Activated naive CD8-positive, alpha-beta T cell treated with anti-CD3 and anti-CD28 coated beads, Interleukin-2, amount 50 U/mL, for 24 hours (primary cell): ENCODE measurements around the gene MCM7.
A peak's percentile ranks its signal among the peaks of the same experiment; 100 is the strongest.

Experiments used
- ATAC-seq: fragments of 150-1000 bp; cut with Tn5 transposase; one replicate; pipeline ENCODE4 v1.10.0; 2021
- DNase-seq: peaks from one replicate; pipeline ENCODE4 v3.0.0; 2021
- H3K27ac Mint-ChIP-seq: one replicate; pipeline ENCODE4 v1.8.0; 2021; ENCODE audit warnings: mild to moderate bottlenecking, mixed read lengths
- H3K27me3 Mint-ChIP-seq: one replicate; pipeline ENCODE4 v1.8.0; 2021; ENCODE audit warnings: mixed read lengths
- H3K36me3 Mint-ChIP-seq: one replicate; pipeline ENCODE4 v1.8.0; 2021; ENCODE audit warnings: low read depth, mixed read lengths
- H3K4me1 Mint-ChIP-seq: one replicate; pipeline ENCODE4 v1.8.0; 2021; ENCODE audit warnings: mixed read lengths
- H3K4me3 Mint-ChIP-seq: one replicate; pipeline ENCODE4 v1.8.0; 2021; ENCODE audit warnings: mild to moderate bottlenecking, moderate library complexity, mixed read lengths
- H3K9me3 Mint-ChIP-seq: one replicate; pipeline ENCODE4 v1.8.0; 2021; ENCODE audit warnings: mixed read lengths

The MCM7 gene

DNA sequence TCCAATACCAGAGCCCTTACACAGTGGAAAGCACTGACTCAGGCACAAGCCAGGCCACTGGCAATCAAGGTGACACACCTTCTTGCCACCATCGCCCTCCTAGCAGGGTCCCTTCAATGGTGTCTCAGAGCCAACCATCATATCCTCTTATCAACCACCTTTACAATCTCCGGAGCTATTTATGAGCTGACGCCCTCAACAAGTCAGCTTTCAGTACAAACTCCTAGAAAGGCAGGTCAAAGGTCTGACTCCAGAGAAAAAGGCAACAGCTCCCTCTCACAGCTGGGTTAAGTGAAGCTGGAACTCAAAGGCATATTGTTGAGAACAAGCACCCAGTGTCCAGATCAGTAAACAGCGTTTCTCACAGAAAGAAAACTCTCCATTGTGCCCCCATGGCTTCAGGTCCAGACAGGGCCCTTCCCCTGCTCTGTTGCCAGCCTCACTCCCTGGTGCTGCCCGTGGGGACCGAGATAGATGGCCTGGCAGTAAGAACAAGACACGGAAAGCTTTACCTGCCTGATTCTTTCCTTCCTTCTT is 22.1 kb downstream of the MCM7 start:
- no peak for ATAC-seq
- no peak overlapping the region for H3K4me3 Mint-ChIP-seq
- peak overlapping the region; percentile 29 for H3K27ac Mint-ChIP-seq
- H3K36me3 Mint-ChIP-seq: peaks cover 40% of the 10 kb centered on the region
- H3K27me3 Mint-ChIP-seq: no peaks in the 10 kb centered on the region
- peaks cover 32% of the 10 kb centered on the region for H3K4me1 Mint-ChIP-seq
- DNase-seq: no peak
- H3K9me3 Mint-ChIP-seq: no peaks in the 10 kb centered on the region

DNA sequence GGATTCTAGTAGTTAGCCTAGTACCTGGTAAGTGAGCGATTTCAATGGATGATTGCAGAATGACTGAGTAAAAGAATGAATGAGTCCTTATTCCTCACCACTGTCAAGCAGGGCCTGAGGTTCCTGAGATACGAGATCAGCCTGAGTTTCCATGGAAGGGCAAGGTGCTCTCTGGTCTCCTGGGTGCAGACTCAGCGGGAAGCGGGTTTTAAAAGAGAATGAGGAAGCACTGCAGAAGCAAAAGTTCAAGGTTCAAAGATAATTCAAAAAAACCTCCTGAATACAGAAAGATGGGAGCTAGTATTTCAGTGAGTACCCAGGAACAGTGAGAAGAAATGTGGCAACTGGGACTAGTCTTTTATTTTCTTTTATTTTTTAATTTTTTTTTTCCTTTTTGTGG is 24.0 kb downstream of the MCM7 start:
- Mint-ChIP-seq H3K4me3 (no peak overlapping the region), H3K27me3 (no peaks in the 10 kb centered on the region), H3K9me3 (peaks cover 8% of the 10 kb centered on the region), H3K4me1 (peaks cover 24% of the 10 kb centered on the region), H3K36me3 (peaks cover 59% of the 10 kb centered on the region), H3K27ac (no peak overlapping the region)
- ATAC-seq (no peak), DNase-seq (no peak)

- Mint-ChIP-seq H3K9me3 (peaks cover 23% of the 10 kb centered on the region), H3K4me1 (peaks cover 13% of the 10 kb centered on the region), H3K4me3 (no peak overlapping the region), H3K27me3 (no peaks in the 10 kb centered on the region), H3K27ac (no peak overlapping the region), H3K36me3 (peaks cover 72% of the 10 kb centered on the region)
- DNase-seq (no peak), ATAC-seq (no peak)
Measured at GRCh38 chr7:100075418-100075817, 25.8 kb downstream of the MCM7 start.

DNA sequence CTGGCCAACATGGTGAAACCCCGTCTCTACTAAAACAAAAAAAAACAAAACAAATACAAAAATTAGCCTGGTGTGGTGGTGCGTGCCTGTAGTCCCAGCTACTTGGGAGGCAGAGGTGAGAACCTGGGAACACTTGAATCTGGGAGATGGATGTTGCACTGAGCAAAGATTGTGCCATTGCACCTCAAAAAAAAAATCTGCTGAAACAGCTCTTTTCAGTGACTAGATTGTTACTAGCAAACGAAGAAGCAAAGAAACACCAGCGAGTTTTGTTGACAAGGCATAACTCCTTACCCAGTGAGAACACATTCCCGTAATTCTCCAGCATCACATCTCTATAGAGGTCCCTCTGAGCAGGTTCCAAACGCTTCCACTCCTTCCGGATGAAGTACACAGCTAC is 26.4 kb downstream of the MCM7 start:
- DNase-seq: no peak
- peaks cover 23% of the 10 kb centered on the region for H3K9me3 Mint-ChIP-seq
- ATAC-seq: no peak
- H3K36me3 Mint-ChIP-seq: peaks cover 78% of the 10 kb centered on the region
- H3K27me3 Mint-ChIP-seq: no peaks in the 10 kb centered on the region
- H3K4me3 Mint-ChIP-seq: no peak overlapping the region
- H3K27ac Mint-ChIP-seq: no peak overlapping the region
- H3K4me1 Mint-ChIP-seq: peaks cover 7% of the 10 kb centered on the region

- no peaks in the 10 kb centered on the region for H3K27me3 Mint-ChIP-seq
- H3K9me3 Mint-ChIP-seq: peaks cover 23% of the 10 kb centered on the region
- no peak overlapping the region for H3K4me3 Mint-ChIP-seq
- H3K4me1 Mint-ChIP-seq: no peaks in the 10 kb centered on the region
- no peak overlapping the region for H3K27ac Mint-ChIP-seq
- peaks cover 85% of the 10 kb centered on the region for H3K36me3 Mint-ChIP-seq
- ATAC-seq (no peak), DNase-seq (no peak)
Measured at GRCh38 chr7:100072462-100072861, 28.7 kb downstream of the MCM7 start.

DNA sequence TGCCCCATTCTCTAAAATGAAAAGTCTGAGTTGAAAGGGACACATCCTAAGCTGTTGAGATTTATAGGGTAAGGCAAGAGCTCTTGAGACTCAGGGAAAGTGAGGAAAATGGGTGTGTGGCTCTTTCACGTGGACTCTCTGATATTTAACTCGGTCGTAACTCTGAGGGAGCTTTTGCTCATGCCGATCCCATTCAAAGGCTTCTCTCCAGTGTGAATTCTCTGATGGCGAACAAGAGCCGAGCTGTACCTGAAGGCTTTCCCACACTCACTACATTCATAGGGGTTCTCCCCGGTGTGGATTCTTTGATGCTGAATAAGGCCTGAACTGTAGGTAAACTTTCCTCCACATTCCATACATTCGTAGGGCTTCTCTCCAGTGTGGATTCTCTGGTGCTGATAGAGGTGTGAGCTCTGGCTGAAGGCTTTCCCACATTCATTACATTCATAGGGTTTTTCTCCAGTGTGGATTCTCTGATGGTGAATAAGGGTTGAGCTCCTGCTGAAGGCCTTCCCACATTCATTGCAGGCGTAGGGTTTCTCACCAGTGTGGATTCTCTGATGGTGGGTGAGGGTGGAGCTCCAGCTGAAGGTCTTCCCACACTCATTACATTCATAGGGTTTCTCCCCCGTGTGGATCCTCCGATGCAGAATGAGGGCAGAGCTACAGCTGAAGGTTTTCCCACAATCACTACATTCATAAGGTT is 30.0 kb downstream of the MCM7 start:
- no peaks in the 10 kb centered on the region for H3K27me3 Mint-ChIP-seq
- no peaks in the 10 kb centered on the region for H3K4me1 Mint-ChIP-seq
- H3K27ac Mint-ChIP-seq: no peak overlapping the region
- no peak overlapping the region for H3K4me3 Mint-ChIP-seq
- peaks cover 81% of the 10 kb centered on the region for H3K36me3 Mint-ChIP-seq
- ATAC-seq (no peak), DNase-seq (no peak)
- H3K9me3 Mint-ChIP-seq: peaks cover 23% of the 10 kb centered on the region

GRCh38 chr7:100069991-100070390 is 31.2 kb downstream of the MCM7 start:
- Mint-ChIP-seq H3K4me3 (no peak overlapping the region), H3K36me3 (peaks cover 71% of the 10 kb centered on the region), H3K27ac (no peak overlapping the region), H3K9me3 (peaks cover 23% of the 10 kb centered on the region), H3K27me3 (no peaks in the 10 kb centered on the region), H3K4me1 (no peaks in the 10 kb centered on the region)
- DNase-seq: no peak
- ATAC-seq: no peak

GRCh38 chr7:100066953-100067352 is 34.2 kb downstream of the MCM7 start:
- Mint-ChIP-seq H3K36me3 (peaks cover 52% of the 10 kb centered on the region), H3K9me3 (peaks cover 12% of the 10 kb centered on the region), H3K27ac (no peak overlapping the region), H3K4me1 (no peaks in the 10 kb centered on the region), H3K4me3 (no peak overlapping the region), H3K27me3 (no peaks in the 10 kb centered on the region)
- ATAC-seq: no peak
- DNase-seq: no peak

DNA sequence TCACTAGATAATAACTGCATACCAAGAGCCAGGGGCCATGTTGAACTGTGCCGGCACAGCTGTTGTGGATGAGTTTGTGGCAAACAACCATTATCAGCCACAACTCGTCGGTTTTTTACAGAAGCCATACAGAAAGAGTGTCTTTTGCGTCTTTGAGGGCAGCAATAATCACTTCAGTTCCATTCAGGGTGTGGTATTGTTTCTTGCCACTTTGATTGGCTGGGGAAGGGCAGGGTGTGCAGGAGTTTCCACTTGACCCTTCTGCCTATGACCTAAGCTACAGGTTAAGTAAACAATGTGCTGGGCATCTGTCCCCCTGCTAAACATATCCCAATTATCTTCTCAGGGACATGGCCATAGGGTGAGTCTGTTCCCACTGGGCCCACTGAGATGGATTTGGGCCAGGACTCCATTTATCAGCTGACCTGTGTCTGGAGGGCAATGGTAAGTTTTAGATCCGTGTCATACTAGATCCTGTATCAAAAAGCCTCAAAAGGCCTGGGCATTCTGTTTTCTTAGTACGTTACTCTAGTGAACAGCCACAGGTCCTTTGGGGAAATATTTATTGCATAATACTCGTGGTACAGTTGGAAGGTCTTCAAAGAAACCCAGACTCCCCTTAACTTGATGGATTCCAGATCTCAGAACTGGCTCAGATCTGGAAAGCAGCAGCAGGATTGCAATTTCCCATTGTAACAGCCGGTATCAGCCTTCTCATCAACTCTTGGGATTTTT is 35.6 kb downstream of the MCM7 start:
- ATAC-seq: no peak
- peaks cover 41% of the 10 kb centered on the region for H3K36me3 Mint-ChIP-seq
- H3K27me3 Mint-ChIP-seq: no peaks in the 10 kb centered on the region
- no peaks in the 10 kb centered on the region for H3K9me3 Mint-ChIP-seq
- no peak for DNase-seq
- H3K4me3 Mint-ChIP-seq: no peak overlapping the region
- H3K4me1 Mint-ChIP-seq: no peaks in the 10 kb centered on the region
- H3K27ac Mint-ChIP-seq: no peak overlapping the region

- H3K27me3 Mint-ChIP-seq: no peaks in the 10 kb centered on the region
- H3K9me3 Mint-ChIP-seq: no peaks in the 10 kb centered on the region
- no peak for DNase-seq
- H3K4me3 Mint-ChIP-seq: no peak overlapping the region
- peaks cover 33% of the 10 kb centered on the region for H3K36me3 Mint-ChIP-seq
- no peak overlapping the region for H3K27ac Mint-ChIP-seq
- no peak for ATAC-seq
- no peaks in the 10 kb centered on the region for H3K4me1 Mint-ChIP-seq
Measured at GRCh38 chr7:100064162-100064561, 37.0 kb downstream of the MCM7 start.

GRCh38 chr7:100063376-100063775 is 37.8 kb downstream of the MCM7 start:
- H3K4me1 Mint-ChIP-seq: no peaks in the 10 kb centered on the region
- H3K4me3 Mint-ChIP-seq: no peak overlapping the region
- no peaks in the 10 kb centered on the region for H3K9me3 Mint-ChIP-seq
- ATAC-seq (no peak), DNase-seq (no peak)
- H3K36me3 Mint-ChIP-seq: peaks cover 32% of the 10 kb centered on the region
- H3K27ac Mint-ChIP-seq: no peak overlapping the region
- H3K27me3 Mint-ChIP-seq: no peaks in the 10 kb centered on the region

DNA sequence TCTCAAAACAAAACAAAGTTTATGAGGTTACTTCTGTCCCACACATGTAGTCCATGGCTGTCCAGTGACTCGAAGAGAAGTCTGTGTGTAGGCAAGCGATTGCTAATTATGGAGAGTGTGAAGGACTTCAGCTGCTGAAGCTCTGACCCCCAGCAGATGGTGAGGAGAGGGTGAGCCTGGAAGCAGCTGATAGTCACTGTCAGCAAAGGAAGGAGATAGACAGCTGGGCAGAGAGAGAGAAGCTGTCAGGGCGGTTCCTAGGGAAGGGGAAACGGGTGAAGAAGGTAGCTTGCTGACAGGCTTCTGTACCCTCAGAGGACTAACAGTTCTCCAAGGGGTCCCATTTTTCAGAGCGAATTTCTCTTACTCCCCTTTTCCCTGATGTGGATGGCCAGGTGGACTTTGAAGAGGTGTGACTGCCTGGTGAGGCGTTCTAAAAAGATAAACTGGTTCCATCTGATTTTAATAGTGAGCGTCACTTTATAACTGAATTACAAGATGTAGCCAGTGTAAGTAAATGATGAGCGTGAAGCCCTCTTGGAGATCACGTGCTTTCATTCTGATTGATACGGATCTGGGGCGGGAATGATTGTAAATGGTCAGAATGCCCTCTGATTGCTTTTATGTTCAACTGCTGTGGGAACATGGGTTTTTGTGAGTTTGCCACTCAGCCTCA is 39.5 kb downstream of the MCM7 start:
- H3K4me3 Mint-ChIP-seq: no peak overlapping the region
- ATAC-seq: no peak
- H3K4me1 Mint-ChIP-seq: no peaks in the 10 kb centered on the region
- no peak for DNase-seq
- H3K9me3 Mint-ChIP-seq: no peaks in the 10 kb centered on the region
- peaks cover 25% of the 10 kb centered on the region for H3K36me3 Mint-ChIP-seq
- no peak overlapping the region for H3K27ac Mint-ChIP-seq
- no peaks in the 10 kb centered on the region for H3K27me3 Mint-ChIP-seq

DNA sequence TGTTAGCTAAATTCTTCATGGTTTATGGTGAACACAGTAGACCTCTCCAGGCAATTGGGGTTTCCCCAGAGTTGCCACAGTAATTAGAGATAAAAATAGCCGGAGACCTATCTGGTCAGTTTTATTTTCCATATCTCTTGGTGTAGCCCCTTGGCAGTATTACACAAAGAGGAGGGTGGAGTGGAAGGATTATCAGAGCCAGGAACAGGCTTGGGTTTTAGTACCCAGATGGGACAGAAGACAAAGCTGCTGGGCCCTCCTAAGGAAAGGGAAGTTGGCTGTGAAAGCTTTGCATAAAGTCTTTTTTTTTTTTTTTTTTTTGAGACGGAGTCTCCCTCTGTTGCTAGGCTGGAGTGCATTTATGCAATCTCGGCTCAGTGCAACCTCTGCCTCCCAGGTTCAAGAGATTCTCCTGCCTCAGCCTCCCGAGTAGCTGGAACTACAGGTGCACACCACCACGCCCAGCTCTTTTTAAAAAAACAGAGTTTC is 41.9 kb downstream of the MCM7 start:
- Mint-ChIP-seq H3K36me3 (peaks cover 16% of the 10 kb centered on the region), H3K27me3 (no peaks in the 10 kb centered on the region), H3K4me3 (no peak overlapping the region), H3K27ac (no peak overlapping the region), H3K9me3 (no peaks in the 10 kb centered on the region), H3K4me1 (no peaks in the 10 kb centered on the region)
- ATAC-seq: no peak
- DNase-seq: no peak

DNA sequence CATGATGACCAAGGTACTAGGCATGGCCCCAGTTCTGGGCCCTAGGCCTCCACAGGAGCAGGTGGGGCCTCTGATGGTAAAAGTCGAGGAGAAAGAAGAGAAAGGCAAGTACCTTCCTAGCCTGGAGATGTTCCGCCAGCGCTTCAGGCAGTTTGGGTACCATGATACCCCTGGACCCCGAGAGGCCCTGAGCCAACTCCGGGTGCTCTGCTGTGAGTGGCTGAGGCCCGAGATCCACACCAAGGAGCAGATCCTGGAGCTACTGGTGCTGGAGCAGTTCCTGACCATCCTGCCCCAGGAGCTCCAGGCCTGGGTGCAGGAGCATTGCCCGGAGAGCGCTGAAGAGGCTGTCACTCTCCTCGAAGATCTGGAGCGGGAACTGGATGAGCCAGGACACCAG is 44.2 kb downstream of the MCM7 start:
- peaks cover 12% of the 10 kb centered on the region for H3K36me3 Mint-ChIP-seq
- no peaks in the 10 kb centered on the region for H3K27me3 Mint-ChIP-seq
- H3K4me3 Mint-ChIP-seq: no peak overlapping the region
- H3K9me3 Mint-ChIP-seq: no peaks in the 10 kb centered on the region
- no peak overlapping the region for H3K27ac Mint-ChIP-seq
- no peaks in the 10 kb centered on the region for H3K4me1 Mint-ChIP-seq
- DNase-seq (no peak), ATAC-seq (no peak)

DNA sequence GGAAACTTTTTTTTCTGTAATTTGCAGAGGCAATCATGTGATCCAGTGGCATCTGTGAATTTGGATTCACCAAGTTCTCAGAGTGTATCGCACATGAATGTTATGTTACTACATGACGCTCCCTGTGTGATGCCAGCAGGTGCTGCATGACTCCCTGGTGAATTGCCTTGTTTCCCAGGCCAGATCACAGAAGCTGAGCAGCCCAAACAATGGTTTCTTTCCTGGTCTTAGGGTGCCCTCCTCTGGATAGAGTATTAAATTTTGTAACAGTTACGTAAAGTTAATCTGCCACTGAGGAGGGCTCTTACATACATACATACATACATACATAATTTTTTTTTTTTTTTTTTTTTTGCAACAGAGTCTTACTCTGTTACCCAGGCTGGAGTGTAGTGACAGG is 48.0 kb downstream of the MCM7 start:
- no peak overlapping the region for H3K27ac Mint-ChIP-seq

More for the DNA sequence above, 48.0 kb downstream of the MCM7 start:
- H3K27me3 Mint-ChIP-seq: no peaks in the 10 kb centered on the region
- peak; percentile 6 for ATAC-seq
- no peak for DNase-seq
- H3K36me3 Mint-ChIP-seq: peaks cover 2% of the 10 kb centered on the region
- H3K9me3 Mint-ChIP-seq: no peaks in the 10 kb centered on the region
- no peak overlapping the region for H3K4me3 Mint-ChIP-seq
- H3K4me1 Mint-ChIP-seq: peaks cover 22% of the 10 kb centered on the region
